NCI-H146 treated with DMSO at 0.1 percent for 48 hours (cell line): ENCODE data around the gene CEP57L1.
"Not testable (repeated sequence)": the region's sequence is repeated elsewhere in the genome, so short reads cannot be mapped to it uniquely, and the experiment has no call there.

Source experiments
- DNase-seq: peaks from one replicate; lab custom pipeline; 2025; ENCODE audit not compliant: unreplicated experiment; lab: John Stamatoyannopoulos, UW

Gene CEP57L1

DNA sequence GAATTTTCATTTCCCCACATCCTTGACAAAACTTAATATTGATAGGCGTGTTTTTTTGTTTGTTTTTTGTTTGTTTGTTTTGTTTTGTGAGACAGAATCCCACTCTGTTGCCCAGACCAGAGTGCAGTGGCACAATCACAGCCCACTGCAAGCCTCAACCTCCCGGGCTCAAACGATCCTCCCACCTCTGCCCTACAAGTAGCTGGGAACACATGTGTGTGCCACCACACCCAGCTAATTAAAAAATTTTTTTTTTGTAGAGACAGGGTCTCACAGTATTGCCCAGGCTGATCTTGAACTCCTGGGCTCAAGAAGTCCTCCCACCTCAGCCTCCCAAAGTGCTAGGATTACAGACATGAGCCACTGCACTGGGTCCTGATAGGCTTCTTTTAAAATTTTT, 9.2 kb downstream of the CEP57L1 start:
- no peak for DNase-seq

DNA sequence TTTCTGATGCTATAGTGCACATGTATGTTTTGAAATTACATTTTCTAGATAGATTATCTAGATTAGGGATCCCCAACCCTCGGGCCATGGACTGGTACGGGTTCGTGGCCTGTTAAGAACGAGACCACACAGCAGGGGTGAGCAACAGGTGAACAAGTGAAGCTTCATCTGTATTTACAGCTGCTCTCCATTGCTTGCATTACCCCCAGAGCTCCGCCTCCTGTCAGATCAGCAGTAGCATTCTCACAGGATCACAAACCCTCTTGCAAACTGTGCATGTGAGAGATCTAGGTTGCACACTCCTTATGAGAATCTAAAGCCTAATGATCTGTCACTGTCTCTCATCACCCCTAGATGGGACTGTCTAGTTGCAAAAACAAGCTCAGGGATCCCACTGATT, 10.4 kb downstream of the CEP57L1 start:
- DNase-seq: no peak

DNA sequence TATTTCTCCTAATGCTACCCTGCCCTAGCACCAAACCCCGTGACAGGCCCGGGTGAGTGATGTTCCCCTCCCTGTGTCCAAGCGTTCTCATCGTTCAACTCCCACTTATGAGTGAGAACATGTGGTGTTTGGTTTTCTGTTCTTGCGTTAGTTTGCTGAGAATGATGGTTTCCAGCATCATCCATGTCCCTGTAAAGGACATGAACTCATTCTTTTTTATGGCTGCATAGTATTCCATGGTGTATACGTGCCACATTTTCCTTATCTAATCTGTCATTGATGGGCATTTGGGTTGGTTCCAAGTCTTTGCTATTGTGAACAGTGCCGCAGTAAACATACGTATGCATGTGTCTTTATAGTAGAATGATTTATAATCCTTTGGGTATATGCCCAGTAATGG, 14.4 kb downstream of the CEP57L1 start:
- DNase-seq: not testable (repeated sequence)

DNA sequence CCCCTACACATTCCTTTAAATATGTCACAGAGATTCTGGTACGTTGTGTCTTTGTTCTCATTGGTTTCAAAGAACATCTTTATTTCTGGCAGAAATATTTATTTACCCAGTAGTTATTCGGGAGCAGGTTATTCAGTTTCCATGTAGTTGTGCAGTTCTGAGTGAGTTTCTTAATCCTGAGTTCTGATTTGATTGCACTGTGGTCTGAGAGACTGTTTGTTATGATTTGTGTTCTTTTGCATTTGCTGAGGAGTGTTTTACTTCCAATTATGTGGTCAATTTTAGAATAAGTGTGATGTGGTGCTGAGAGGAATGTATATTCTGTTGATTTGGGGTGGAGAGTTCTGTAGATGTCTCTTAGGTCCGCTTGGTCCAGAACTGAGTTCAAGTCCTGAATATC, 17.4 kb downstream of the CEP57L1 start:
- not testable (repeated sequence) for DNase-seq

DNA sequence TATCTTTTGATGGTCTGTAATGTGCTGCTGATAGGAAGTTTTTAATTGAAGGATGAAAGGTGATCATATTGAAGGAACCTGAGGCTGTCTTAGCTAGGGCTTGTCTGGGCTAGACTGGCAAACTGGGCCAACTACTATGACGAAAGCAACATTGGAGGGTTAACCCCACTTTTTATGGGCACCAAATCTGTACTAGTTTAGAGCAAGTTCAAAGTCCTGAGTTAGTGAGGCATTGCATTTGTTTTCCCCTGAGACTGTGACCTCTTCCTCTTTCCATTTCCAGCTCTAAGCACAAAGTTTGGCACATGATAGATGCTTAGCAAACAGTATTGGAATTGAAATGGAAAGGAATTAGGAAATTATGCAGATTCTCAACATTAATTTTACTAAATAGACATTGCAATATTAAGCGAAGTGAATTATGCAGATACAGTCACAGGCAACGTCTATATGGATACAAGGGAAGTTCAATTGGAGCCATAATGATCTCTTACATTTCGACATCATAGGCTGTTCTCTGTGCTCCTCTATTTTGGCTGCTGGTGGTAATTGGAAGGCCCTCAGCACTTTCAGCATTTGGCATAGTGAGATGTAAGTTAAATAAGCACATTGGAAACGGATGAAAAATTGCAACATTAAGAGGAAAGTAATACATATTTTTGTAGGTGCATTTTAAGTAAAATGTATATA, 22.2 kb downstream of the CEP57L1 start:
- DNase-seq: no peak

DNA sequence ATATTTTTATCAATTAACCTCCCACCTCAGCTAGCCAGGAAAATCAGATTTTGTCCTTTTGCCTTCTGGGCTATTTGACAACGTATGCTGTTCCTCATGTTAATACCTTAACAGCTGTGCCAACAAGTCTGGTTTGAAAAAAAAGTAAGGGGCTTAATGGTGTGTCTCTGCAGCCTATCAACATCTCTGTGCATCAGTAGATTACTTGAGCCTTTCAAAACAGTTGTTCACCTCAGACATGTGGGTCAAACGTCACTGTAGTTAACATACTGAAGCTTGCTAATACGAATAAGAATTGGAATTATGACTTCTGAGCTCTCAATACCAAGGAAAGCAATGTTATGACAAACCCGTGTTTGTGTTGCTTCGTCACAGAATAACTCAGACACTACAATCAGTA, 23.0 kb downstream of the CEP57L1 start:
- peak; percentile 17 for DNase-seq

DNA sequence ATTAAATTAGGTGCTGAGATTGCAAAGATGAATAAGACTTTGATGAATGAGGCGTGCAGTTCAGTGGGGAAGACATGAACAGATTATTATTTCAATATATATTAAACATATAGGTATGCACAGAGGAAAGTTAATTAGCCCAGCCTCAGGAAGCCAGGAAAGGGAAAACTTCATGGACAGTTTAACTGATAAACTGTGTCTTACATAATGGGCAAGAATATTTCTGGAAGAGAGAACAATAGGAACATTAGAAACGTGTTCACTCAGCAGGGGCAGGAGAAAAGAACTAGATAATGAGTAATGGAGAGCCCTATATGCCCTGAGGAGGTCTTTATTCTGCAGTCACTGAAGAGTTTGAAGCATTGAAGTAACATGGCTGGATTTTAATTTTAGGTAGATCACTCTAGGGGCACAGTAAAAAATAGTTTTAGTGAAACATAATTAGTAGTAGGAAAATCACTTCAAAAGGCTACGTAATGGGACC, 23.6 kb downstream of the CEP57L1 start:
- peak; percentile 20 for DNase-seq

DNA sequence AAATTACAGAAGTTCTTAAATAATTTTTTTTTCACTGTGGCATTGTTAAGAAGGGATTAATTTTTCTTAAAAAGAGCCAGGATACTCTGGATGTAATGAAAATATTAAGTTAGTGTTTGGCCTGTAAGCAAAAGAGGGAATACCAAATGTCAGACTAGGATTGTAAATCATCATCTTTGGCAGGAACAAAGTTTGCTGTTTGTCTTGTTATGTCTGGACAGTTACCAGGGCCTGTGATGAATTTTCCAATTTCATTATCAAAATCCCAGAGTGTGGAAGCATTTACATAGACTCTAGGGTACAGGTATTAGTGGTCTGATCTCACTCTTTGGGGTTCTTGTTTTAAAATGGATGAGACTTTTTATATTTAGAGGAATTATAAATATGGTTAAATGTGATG, 26.1 kb downstream of the CEP57L1 start:
- no peak for DNase-seq

DNA sequence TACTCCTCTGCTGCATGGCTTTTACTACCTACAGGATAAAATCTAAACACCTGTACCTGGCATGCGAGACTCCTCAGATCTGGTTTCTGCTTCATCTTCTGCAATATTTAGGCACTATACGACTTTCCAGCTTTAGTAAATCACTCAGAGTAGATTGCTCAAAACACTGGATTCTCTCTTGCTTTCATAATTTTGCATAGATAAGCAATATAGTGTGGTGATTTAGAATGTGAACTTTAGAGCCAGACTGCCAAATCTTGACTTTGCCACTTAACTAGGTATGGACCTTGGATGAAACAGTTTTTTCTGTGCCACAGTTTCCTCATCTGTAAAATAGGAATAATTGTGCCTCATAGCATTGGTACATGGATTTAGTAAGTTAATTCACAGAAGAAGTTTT, 28.9 kb downstream of the CEP57L1 start:
- DNase-seq: no peak

DNA sequence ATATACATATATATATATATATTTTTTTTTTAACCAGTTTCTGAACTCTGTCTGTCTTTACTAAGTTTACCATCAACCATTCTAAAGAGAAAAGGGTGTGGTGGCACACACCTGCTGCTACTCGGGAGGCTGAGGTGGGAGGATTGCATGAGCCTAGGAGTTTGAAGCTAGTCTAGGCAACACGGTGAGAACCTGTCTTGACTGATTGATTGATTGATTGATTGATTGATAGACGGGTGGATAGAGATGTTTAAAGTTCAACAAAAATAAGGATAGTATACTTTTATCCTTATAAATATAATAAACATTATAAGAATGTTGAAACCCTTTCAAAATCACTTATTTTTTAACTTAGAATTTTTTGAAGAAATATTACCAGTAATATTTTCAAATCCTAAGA, 30.2 kb downstream of the CEP57L1 start:
- DNase-seq: no peak

DNA sequence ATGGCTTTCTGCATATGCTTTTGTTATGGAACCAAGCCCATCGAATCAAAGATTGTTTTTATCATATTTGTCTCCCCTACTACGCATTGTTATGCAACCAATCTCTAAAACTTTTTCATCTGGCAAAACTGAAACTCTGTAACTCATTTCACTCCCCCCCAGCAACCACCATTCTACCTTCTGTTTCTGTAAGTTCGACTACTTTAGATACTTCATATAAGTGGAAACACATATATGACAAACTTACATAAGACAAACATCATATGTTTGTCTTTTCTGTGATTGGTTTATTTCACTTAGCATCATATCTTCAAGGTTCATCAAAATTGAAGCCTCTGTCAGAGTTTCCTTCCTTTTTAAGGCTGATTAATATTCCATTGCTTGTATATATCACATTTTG, 34.8 kb downstream of the CEP57L1 start:
- DNase-seq: no peak

DNA sequence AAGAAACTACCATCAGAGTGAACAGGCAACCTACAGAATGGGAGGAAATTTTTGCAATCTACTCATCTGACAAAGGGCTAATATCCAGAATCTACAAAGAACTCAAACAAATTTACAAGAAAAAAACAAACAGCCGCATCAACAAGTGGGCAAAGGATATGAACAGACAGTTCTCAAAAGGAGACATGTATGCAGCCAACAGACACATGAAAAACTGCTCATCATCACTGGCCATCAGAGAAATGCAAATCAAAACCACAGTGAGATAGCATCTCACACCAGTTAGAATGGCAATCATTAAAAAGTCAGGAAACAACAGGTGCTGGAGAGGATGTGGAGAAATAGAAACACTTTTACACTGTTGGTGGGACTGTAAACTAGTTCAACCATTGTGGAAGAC, 40.3 kb downstream of the CEP57L1 start:
- not testable (repeated sequence) for DNase-seq

DNA sequence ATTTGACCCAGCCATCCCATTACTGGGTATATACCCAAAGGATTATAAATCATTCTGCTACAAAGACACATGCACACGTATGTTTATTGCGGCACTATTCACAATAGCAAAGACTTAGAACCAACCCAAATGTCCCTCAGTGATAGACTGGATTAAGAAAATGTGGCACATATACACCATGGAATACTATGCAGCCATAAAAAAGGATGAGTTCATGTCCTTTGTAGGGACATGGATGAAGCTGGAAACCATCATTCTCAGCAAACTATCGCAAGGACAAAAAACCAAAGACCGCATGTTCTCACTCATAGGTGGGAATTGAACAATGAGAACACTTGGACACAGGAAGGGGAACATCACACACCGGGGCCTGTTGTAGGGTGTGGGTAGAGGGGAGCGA, 40.7 kb downstream of the CEP57L1 start:
- not testable (repeated sequence) for DNase-seq

DNA sequence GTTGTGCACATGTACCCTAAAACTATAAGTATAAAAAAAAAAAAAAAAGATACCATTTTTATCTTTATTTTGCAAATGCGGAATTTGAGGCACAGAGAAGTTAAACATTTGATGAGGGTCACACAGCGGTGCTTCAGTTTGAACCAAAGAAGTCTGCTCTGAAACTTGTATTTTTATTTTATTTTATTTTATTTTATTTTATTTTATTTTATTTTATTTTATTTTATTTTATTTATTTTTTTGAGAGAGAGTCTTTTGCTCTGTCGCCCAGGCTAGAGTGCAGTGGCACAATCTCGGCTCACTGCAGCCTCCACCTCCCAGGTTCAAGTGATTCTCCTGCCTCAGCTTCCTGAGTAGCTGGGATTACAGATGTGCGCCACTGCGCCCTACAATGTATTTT, 41.2 kb downstream of the CEP57L1 start:
- DNase-seq: not testable (repeated sequence)

DNA sequence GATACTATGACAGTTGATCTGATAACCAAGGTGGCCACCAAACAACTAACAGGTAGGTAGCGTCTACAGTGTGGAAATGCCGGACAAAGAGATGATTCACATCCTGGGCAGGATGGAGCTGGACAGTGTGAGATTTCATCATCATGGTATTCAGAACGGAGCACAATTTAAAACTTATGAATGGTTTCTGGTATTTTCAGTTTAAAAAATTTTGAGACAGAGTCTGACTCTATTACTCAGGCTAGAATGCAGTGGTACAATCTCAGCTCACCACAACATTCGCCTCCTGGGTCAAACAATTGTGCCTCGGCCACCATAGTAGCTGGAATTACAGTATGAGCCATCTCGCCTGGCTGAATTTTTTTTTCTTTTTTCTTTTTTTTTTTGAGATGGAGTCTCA, 43.8 kb downstream of the CEP57L1 start:
- no peak for DNase-seq

DNA sequence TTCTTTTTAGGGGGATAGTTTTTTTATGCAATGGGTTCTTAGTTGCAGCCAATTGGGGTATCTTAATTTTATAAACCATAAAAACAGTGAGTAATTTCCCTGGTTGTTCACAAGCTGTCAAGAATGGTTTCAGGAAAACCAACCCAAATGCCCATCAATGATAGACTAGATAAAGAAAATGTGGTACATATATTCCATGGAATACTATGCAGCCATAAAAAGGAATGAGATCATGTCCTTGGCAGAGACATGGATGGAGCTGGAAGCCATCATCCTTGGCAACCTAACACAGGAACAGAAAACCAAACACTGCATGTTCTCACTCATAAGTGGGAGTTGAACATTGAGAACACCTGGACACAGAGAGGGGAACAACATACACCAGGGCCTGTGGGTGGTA, 46.8 kb downstream of the CEP57L1 start:
- DNase-seq: not testable (repeated sequence)

DNA sequence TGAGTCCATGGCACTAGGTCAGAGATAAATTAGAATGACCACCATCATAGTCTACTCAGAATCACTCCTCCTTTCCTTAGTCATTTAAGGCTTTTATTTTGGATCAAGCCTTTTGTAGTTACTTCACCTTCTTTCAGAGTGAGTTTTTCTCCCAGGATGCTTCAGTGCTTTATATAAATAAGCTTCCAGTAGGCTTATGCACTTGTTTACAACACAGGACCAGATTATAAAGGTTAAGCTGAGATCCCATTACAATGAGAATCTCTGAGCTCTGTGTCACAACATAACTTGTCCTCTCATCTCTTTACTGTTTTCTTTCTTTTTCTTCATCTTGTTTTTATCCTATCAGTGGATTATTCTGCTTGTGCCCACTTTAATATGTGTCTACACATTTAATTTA, 47.9 kb downstream of the CEP57L1 start:
- DNase-seq: no peak

DNA sequence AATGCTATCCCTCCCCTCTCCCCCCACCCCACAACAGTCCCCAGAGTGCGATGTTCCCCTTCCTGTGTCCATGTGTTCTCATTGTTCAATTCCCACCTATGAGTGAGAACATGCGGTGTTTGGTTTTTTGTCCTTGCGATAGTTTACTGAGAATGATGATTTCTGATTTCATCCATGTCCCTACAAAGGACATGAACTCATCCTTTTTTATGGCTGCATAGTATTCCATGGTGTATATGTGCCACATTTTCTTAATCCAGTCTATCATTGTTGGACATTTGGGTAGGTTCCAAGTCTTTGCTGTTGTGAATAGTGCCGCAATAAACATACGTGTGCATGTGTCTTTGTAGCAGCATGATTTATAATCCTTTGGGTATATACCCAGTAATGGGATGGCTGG, 52.9 kb downstream of the CEP57L1 start:
- DNase-seq: not testable (repeated sequence)

DNA sequence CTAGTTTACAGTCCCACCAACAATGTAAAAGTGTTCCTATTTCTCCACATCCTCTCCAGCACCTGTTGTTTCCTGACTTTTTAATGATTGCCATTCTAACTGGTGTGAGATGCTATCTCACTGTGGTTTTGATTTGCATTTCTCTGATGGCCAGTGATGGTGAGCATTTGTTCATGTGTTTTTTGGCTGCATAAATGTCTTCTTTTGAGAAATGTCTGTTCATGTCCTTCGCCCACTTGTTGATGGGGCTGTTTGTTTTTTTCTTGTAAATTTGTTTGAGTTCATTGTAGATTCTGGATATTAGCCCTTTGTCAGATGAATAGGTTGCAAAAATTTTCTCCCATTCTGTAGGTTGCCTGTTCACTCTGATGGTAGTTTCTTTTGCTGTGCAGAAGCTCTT, 53.4 kb downstream of the CEP57L1 start:
- DNase-seq: not testable (repeated sequence)

DNA sequence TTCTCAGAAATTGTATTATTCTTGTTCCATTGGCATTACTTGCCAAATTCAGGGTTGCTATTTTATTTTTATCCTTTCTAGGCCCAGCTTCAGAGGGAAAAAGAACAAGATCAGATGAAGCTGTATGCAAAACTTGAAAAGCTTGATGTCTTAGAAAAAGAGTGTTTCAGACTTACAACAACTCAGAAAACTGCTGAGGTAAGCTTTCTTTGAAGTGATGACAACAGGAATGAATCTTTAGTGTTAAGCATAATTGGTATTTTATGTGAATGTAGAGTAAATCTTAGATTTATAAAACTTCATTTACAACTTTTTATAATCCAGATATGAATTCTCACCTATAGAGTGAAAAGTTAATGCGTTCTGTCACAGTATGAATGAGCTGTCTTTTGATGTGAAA, 58.4 kb downstream of the CEP57L1 start:
- DNase-seq: no peak

DNA sequence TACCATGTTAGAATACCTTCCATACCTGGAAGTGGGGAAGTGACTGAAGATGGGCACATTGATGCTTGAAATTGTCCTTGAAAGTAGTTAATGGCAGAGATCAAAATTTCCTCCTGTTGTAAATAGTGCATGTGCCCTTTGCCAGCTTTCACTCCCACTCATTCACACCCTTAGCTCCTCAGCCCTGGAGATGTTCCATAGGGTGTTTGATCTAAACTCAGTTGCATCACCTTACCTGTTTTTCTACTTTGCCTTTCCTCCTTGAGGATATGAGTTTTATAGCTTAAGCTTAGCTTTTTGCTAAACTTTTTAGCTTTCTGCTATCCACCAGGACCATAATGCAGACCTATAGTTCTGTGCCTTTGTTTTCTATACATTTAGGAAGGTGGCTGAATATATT, 69.0 kb downstream of the CEP57L1 start:
- no peak for DNase-seq

DNA sequence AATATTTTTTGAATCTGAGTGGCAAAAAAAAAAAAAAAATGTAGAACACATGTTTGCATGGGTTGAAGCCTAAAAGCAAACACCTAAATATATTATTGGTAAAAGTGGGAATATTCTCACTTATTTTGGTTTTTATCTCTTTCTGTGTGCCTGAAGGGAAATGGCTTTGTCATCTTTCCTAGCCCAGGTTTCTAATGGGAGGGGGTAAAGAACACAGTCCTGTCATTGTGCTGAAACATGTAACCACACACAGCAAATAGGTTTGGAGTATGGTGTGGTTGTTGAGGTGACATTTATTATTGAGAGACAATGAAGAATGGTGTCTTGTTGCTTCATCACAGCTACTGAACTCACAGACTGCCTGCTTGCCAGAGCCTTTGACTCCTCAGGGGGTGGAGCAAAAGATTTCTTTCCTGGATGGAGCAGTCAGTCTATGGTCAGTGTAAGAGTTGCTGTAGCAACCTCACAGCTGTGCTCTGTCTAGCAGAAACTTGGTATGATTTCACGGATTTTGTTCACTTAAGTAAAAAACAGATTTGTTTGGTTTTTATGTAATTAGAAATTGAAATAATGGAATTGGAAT, 70.2 kb downstream of the CEP57L1 start:
- peak; percentile 32 for DNase-seq

DNA sequence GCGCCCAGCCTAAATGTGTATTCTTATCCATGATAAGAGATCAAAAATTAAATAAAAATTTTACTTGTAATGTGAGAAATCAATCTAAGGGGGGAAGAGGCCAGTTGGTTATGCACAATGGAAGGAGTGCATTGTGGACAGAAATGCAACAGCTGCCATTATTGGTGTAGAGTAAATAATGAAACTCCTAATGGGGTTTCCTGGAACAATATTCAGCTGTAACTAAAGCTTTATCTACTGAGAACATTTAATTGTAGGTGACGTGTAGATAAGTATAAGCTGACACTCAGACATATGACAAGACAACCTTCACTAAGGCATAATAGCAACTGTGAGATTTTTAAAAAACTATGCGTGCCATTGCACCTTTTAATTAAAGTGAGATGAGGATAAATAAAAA, 71.4 kb downstream of the CEP57L1 start:
- peak; percentile 83 for DNase-seq
